H54 (cell line): ENCODE data around the gene ACOT11.

Source experiments
- DNase-seq: peaks from one replicate; pipeline ENCODE4 v3.0.0; 2011; ENCODE audit warnings: low spot score, mixed read lengths; ENCODE audit not compliant: insufficient read length
- FAIRE-seq: peaks from 3 replicates; lab custom pipeline; 2011; peaks lifted over from hg19 to GRCh38; lab: Jason Lieb, UNC
- POLR2A ChIP-seq: IDR thresholded peaks from 2 replicates; pipeline ENCODE4 v1.6.1; 2011; ENCODE audit warnings: low read depth, mild to moderate bottlenecking, low read length

The ACOT11 gene

GRCh38 chr1:54564312-54565112 lies 16.5 kb downstream of the ACOT11 start:
- no peak for TF ChIP-seq POLR2A
- DNase-seq, result no peak
- no peak for FAIRE-seq

- no peak for TF ChIP-seq POLR2A
- DNase-seq (no peak), FAIRE-seq (no peak)
Observed at GRCh38 chr1:54565113-54565501, 17.1 kb downstream of the ACOT11 start.

- no peak for TF ChIP-seq POLR2A
- FAIRE-seq (no peak), DNase-seq (no peak)
Observed at GRCh38 chr1:54566438-54567141, 18.6 kb downstream of the ACOT11 start.

GRCh38 chr1:54567961-54568360 lies 19.9 kb downstream of the ACOT11 start:
- DNase-seq, result no peak
- no peak for TF ChIP-seq POLR2A
- no peak for FAIRE-seq

DNA sequence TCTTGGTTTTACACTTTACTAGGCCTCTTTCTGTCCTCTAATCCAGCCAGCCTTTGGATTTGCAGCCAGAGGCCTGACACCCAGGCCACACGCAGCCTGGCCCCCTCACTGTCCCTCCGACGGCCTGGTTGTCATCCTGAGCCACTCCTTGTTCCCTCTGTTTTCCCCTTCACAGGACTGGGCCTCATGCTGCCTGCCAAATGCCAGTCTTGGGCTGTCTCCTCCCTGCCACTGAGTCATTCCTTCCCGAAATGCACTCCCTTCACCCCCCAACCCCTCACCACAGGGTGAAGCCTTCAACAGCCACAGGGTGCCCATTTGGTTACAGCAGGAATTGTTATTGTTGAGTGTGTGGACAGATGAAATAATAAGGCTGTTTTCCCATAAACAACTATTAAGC lies 21.3 kb downstream of the ACOT11 start:
- no peak for TF ChIP-seq POLR2A
- peak; percentile 67 for FAIRE-seq

DNA sequence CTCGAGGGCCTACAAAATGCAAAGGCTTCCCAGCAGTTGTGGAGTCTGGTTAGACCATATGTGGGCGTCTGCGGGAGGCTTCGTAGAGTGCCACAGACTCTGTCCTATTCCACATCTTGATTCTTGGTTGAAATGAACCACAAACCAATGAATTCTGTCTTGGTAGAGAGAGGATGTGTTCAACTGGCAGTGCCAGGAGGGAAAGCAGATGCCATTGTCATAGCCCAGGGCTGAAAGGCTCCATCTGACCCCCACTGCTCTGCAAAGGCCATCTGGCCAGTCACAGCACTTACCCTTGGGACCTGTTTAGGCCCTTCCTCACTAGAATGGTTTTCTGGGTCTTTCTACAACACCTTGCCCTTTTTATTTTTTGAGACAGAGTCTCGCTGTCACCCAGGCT lies 22.1 kb downstream of the ACOT11 start:
- FAIRE-seq (no peak), DNase-seq (no peak)
- TF ChIP-seq POLR2A, result no peak

More for the DNA sequence above, 21.3 kb downstream of the ACOT11 start:
- DNase-seq, result peak; percentile 70

GRCh38 chr1:54571326-54571725 lies 23.3 kb downstream of the ACOT11 start:
- FAIRE-seq (no peak), DNase-seq (no peak)
- TF ChIP-seq POLR2A, result no peak

DNA sequence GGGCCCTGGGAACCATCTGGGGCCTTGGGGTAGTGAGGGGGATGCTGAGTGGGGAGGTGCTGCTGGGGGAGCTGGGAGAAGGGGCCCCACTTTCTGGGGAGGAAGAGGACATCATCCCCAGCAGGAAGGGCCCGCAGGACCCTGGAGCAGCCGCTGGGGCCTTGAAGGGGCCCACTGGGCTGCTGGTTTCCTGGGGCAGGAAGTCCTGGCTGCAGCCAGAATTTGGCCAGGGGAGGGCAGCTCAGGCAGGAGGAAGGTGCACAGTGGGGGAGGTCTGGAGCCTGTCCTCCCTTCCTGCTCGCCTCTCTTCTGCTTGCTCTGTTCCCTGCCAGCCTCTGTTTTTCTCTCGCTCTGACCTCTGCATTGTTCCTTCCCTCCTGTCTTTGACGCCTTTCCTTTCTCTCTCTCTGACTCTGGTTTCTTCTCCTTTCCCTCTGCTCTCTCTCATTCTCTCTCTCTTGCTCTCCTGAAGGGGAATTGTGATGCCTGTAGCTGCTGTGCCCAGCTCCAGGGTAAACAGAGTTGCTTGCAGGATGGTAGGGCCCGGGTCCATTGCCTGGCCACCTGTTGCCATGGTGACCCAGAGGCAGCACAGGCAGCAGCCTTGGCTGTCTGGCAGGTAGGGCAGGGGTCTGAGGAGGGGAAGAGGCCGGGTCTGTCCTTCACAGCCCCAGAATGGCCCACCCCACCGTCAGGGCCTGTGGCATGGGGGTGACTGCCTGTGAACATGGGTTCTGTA lies 23.9 kb downstream of the ACOT11 start:
- TF ChIP-seq POLR2A, result no peak
- DNase-seq (no peak), FAIRE-seq (no peak)

- DNase-seq, result no peak
- FAIRE-seq, result no peak
- no peak for TF ChIP-seq POLR2A
Observed at GRCh38 chr1:54572542-54572850, 24.5 kb downstream of the ACOT11 start.

- FAIRE-seq (no peak), DNase-seq (no peak)
Observed at GRCh38 chr1:54574158-54574778, 26.2 kb downstream of the ACOT11 start.

DNA sequence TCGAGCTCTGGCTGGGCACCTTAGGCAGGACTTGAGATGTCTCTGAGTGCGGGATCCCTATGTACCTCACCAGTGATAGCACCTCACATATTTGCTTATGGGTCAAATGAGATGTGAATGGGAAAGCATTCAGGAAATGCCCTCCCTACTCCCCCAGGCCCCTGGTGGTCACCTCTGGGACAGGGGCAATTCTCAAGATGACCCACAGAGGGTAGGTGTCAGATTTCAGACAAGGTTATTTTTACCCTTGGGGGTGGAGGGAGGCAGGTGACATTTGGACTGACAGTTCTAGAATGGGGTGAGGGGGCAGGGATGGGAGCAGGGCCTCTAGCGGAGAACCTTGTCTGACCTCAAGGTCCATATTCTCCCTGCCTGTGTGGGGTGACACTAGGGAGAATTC lies 27.1 kb downstream of the ACOT11 start:
- no peak for FAIRE-seq
- no peak for DNase-seq
- no peak for TF ChIP-seq POLR2A

More at GRCh38 chr1:54574158-54574778, 26.2 kb downstream of the ACOT11 start:
- no peak for TF ChIP-seq POLR2A

DNA sequence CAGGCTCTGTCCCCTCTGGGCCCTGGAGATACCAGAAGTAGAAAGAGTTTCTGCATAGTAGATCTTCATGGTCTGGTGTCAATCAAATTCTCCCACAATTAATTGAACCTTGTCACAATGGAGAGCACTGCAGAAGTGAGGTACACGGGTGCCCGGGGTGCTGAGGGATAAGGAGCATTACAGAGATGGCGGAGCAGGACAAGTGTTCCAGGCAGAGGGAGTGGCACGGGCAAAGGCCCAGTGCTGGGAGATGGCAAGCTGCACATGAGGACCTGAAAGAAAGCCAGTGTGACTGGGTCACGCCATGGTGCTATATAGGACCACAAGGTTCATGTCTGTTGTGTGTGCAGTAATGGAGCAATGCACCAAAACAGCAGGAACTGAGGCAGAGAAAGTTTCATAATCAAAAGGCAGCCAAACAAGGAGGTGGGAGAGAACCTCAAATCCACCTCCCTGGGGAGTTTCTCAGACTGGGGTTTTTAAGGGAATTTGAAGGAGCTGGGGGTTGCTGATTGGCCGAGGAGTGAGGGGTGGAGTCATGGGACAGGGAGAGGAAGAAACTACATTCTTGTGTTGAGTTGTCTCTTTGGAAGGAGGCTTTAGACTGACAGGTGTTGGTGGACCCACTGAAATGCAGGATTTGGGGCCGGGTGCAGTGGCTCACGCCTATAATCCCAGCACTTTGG lies 27.7 kb downstream of the ACOT11 start:
- no peak for TF ChIP-seq POLR2A
- no peak for DNase-seq
- no peak for FAIRE-seq

DNA sequence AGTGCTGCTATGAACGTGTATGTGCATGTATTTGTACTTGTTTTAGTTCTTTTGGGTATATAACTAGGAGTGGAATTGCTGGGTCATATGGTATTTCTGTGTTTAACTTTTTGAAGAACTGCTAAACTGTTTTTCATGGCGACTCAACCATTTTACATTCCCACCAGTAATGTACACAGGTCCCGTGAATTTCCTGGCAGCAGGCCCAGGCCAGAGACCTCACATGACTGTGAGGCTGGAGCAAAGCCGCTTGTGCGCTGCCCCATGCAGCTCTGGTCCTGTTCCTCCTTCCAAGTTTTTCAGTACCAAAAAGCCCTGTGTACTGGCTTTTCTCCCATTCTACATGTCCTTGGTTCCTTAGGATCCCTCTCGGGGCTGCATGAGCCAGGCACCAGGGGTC lies 29.6 kb downstream of the ACOT11 start:
- no peak for DNase-seq
- no peak for TF ChIP-seq POLR2A
- FAIRE-seq, result no peak
